22Rv1 (cell line): Measurements from ENCODE around the gene RAD51B.

Experiments used
- CTCF ChIP-seq: fragments of 450-650 bp; IDR thresholded peaks from 2 replicates; pipeline ENCODE4 v1.5.1; 2017; ENCODE audit warnings: mild to moderate bottlenecking
- ZFX ChIP-seq: fragments of 450-650 bp; IDR thresholded peaks from 2 replicates; pipeline ENCODE4 v1.6.1; 2017; ENCODE audit warnings: antibody characterized with exemption, borderline replicate concordance

- TF ChIP-seq CTCF (no peak), ZFX (no peak)
Measured at GRCh38 chr14:68358500-68358899, 538.9 kb downstream of the RAD51B start.
